Measurements from ENCODE around the gene ALX4. TPM values are rescaled to one million over a fixed set of nuclear protein-coding genes. Genes with fewer than 3 reads are reported as not detected.

ALX4 gene
- total RNA-seq = under 0.01 TPM in 1 of 2 replicates, not detected in the other

DNA sequence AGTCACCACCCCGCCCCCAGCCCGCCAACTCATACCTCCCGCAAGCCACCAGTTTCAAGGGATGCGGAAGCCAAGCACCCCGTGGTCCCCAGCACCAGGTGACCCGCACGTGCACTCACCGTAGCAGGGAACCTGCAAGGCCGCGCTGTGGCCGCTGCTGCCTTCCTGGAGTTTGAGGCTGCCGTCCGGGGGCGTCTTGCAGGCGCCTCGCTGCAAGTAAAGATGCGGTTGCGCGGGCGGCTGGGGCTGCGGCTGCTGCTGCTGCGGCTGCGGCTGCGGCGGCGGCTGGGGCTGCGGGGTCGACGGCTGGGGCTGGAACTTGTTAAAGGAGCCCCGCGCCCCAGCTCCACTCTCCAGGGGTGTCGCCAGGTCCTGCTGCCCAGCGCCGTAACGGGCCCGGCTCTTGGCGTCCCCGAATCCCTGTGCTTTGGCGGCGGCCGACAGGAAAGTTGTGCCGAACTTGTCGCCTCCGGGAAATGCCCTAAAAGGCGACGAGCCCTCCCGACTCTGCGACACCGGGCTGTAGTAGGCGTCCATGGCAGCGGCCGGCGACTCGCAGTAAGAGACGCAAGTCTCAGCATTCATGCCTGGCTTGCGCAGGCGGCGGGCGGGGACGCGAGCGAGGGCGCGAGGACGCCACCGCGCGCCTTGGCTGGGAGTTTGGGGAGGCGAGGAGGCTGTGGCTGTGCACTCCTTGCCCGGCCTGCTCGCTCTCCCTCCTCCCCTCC, at the start of gene ALX4:
Gene ALX4, minus strand, starts transcription at position 662 of the 728 bp plus-strand sequence. Its CDS starts 77 bp downstream, at position 585.

Other genes starting within 250 kb of the ALX4 start
- gene ACCS, start 243.9 kb downstream of the ALX4 start, total RNA-seq = 8.5 and 10.9 TPM in 2 replicates
- 147 and 159 TPM in 2 replicates for gene EXT2, start 214.5 kb downstream of the ALX4 start, total RNA-seq

Data from aortic smooth muscle cell (primary cell).